Measurements from ENCODE around the gene TMEM132D.

DNA sequence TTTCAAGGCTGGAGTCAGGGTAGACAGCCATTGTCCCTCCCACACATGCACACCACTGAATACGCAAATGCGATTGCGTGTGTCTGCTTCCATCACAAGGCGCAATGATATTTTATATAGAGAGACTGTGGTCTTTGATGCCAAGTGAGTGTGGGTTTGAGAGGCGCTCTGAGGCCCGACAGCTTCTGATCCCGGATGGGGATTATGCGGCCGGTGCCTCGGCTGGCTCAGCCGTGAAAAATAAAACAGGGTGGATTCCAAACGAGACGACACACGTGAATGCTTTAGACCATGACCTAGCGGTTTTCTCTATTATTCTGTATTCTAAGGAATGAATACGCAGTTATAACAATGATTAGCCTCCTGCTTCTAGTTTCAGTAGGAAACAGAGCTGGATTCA, 72.5 kb downstream of the TMEM132D start:
- TF ChIP-seq CTCF (IDR thresholded peaks at IDR 0.05) (no peak), POLR2A (IDR thresholded peaks at IDR 0.05) (no peak)
